K562 (cell line): Measurements from ENCODE around the gene CENPI. TPM values are rescaled to one million over a fixed set of nuclear protein-coding genes. Genes with fewer than 3 reads are reported as not detected.

ENCODE experiments used
- ATAC-seq: fragments of 200-7000 bp; cut with Tn5 transposase; 3 replicates; pipeline ENCODE4 v1.9.1; 2020; ENCODE audit warnings: moderate library complexity
- BruUV-seq: library from RNA; stranded (reverse); fragments of 400-500 nt; replicated peaks from 2 replicates; lab custom pipeline; 2021; lab: Mats Ljungman, UMichigan
- CTCF ChIA-PET: fragments of 300-600 bp; formaldehyde crosslinking; extraction: SDS; loops from one replicate; lab custom pipeline; 2021; ENCODE audit warnings: low intra/inter-chr PET ratio; lab: Yijun Ruan, JAX
- POLR2A ChIA-PET: fragments of 300-600, 350-650 bp; sonication (Branson Sonifier 250); formaldehyde crosslinking; extraction: SDS; loops from one replicate; lab custom pipeline; 2021; ENCODE audit warnings: antibody characterized with exemption, inconsistent platforms; lab: Yijun Ruan, JAX
- DNase-seq, 4 experiments: peaks; one replicate each; pipeline versions ENCODE4 v3.0.0 to v3.0.0-alpha.2; 2011 to 2018; ENCODE audit warnings: low spot score in 3 of 4, mixed read lengths in 3 of 4; ENCODE audit errors: extremely low read depth in 1 of 4
- FAIRE-seq: peaks from 2 replicates; lab custom pipeline; 2011; peaks lifted over from hg19 to GRCh38; lab: Jason Lieb, UNC
- H2AFZ ChIP-seq: 2 replicates; pipeline ENCODE4 v1.6.0; 2011; ENCODE audit warnings: low read depth, low read length, control low read depth, inconsistent platforms
- H3K27ac ChIP-seq: fragments of 200-600 bp; 3 replicates; pipeline ENCODE4 v1.8.0; 2011; ENCODE audit warnings: low read depth, mild to moderate bottlenecking, control low read depth, inconsistent platforms, low read length, moderate library complexity, mixed read lengths; ENCODE audit errors: extremely low read depth
- H3K27me3 ChIP-seq, 2 experiments: fragments of 300-600 bp in 1 of 2; 2 replicates in 1 of 2; 3 replicates in 1 of 2; pipeline versions ENCODE4 v1.6.0 to v1.8.0; 2011; ENCODE audit warnings: inconsistent platforms in 2 of 2, low read length in 2 of 2, mild to moderate bottlenecking in 1 of 2, mixed read lengths in 1 of 2, moderate library complexity in 1 of 2; ENCODE audit not compliant: control insufficient read depth in 2 of 2, insufficient read depth in 2 of 2
- H3K36me3 ChIP-seq: fragments of 300-600 bp; 3 replicates; pipeline ENCODE4 v1.8.0; 2011; ENCODE audit warnings: mild to moderate bottlenecking, low read length, inconsistent platforms; ENCODE audit not compliant: control insufficient read depth, insufficient read depth
- H3K4me1 ChIP-seq, 2 experiments: fragments of 200-600 bp in 1 of 2; replicated peaks in 1 of 2; 2 replicates in 1 of 2; 3 replicates in 1 of 2; pipeline versions ENCODE4 v1.5.1 to v1.8.0; 2011; ENCODE audit warnings: inconsistent platforms in 2 of 2, low read length in 2 of 2, mild to moderate bottlenecking in 1 of 2, mixed read lengths in 1 of 2, moderate library complexity in 1 of 2; ENCODE audit not compliant: control insufficient read depth in 2 of 2, insufficient read depth in 2 of 2
- H3K4me2 ChIP-seq: 2 replicates; pipeline ENCODE4 v1.6.1; 2011; ENCODE audit warnings: low read length, control low read depth, inconsistent platforms, mixed read lengths; ENCODE audit not compliant: insufficient read depth
- H3K4me3 ChIP-seq: fragments of 200-600 bp; sonication (generic), shearing (Covaris generic); 2 replicates; pipeline ENCODE4 v1.5.1; 2016; ENCODE audit warnings: control low read depth, inconsistent platforms
- H3K79me2 ChIP-seq: fragments of 200-600 bp; 3 replicates; pipeline ENCODE4 v1.8.0; 2011; ENCODE audit warnings: low read length, inconsistent platforms; ENCODE audit not compliant: control insufficient read depth, insufficient read depth
- H3K9ac ChIP-seq, 2 experiments: 2 replicates each; pipeline versions ENCODE4 v1.6.0 to v1.6.1; 2011; ENCODE audit warnings: low read depth in 2 of 2, low read length in 2 of 2, control low read depth in 1 of 2, inconsistent platforms in 1 of 2, mild to moderate bottlenecking in 1 of 2, mixed read lengths in 1 of 2; ENCODE audit not compliant: insufficient read depth in 1 of 2
- H3K9me1 ChIP-seq: one replicate; pipeline ENCODE4 v1.6.0; 2011; ENCODE audit warnings: inconsistent platforms, mild to moderate bottlenecking, low read length, moderate library complexity; ENCODE audit not compliant: control insufficient read depth, insufficient read depth
- H3K9me3 ChIP-seq: replicated peaks from 2 replicates; pipeline ENCODE4 v1.5.1; 2011; ENCODE audit warnings: low read depth, low read length, inconsistent platforms; ENCODE audit not compliant: control insufficient read depth, insufficient read depth
- H4K20me1 ChIP-seq: replicated peaks from 2 replicates; pipeline ENCODE4 v1.6.1; 2011; ENCODE audit warnings: low read length, inconsistent platforms, mixed read lengths; ENCODE audit not compliant: control insufficient read depth, insufficient read depth
- ARID3A ChIP-seq: IDR thresholded peaks from 2 replicates; pipeline ENCODE4 v1.6.1; 2012; ENCODE audit warnings: low read depth, low read length, improper control_type of control experiment, borderline replicate concordance
- CHD4 ChIP-seq: fragments of 200-600 bp; sonication (generic); IDR thresholded peaks from 3 replicates; pipeline ENCODE4 v1.6.1; 2012; ENCODE audit warnings: low read depth, mild to moderate bottlenecking, mixed read lengths, low read length, inconsistent platforms; ENCODE audit not compliant: insufficient read depth, insufficient replicate concordance, poor library complexity, severe bottlenecking
- CXXC5 ChIP-seq: fragments of 250-450 bp; sonication (Bioruptor Pico); IDR thresholded peaks from 2 replicates; pipeline ENCODE4 v1.8.0; 2022; ENCODE audit warnings: inconsistent platforms, mild to moderate bottlenecking, moderate library complexity
- DPF2 ChIP-seq: fragments of 450-650 bp; IDR thresholded peaks from 2 replicates; pipeline ENCODE4 v1.6.1; 2016
- FIP1L1 ChIP-seq: fragments of 200-400 bp; formaldehyde crosslinking; IDR thresholded peaks from 2 replicates; pipeline ENCODE4 v1.6.1; 2018; ENCODE audit warnings: mild to moderate bottlenecking, low read depth, low read length; ENCODE audit not compliant: poor library complexity, severe bottlenecking
- MEF2D ChIP-seq: conservative IDR thresholded peaks from 2 replicates; pipeline ENCODE4 v1.6.1; 2016; ENCODE audit warnings: low read depth, missing genetic modification characterization, missing compliant biosample characterization
- PHB2 ChIP-seq: fragments of 450-650 bp; IDR thresholded peaks from 2 replicates; pipeline ENCODE4 v1.6.1; 2017; ENCODE audit warnings: low read depth
- PHTF2 ChIP-seq: fragments of 250-450 bp; sonication (Bioruptor Pico); IDR thresholded peaks from 2 replicates; pipeline ENCODE4 v1.5.0; 2021; ENCODE audit warnings: mild to moderate bottlenecking
- RB1 ChIP-seq: fragments of 450-650 bp; IDR thresholded peaks from 2 replicates; pipeline ENCODE4 v1.6.1; 2017; ENCODE audit warnings: low read depth, mild to moderate bottlenecking
- RERE ChIP-seq: sonication (generic); formaldehyde crosslinking; IDR thresholded peaks from 2 replicates; pipeline ENCODE4 v1.8.0; 2023; ENCODE audit warnings: missing genetic modification reagents, mild to moderate bottlenecking, borderline replicate concordance
- RFX1 ChIP-seq: fragments of 450-650 bp; IDR thresholded peaks from 2 replicates; pipeline ENCODE4 v1.6.1; 2016; ENCODE audit warnings: mild to moderate bottlenecking, moderate library complexity
- SMAD1 ChIP-seq: fragments of 150-350 bp; IDR thresholded peaks from 2 replicates; pipeline ENCODE4 v1.6.1; 2014; ENCODE audit warnings: low read length, low read depth; ENCODE audit not compliant: partially characterized antibody
- TCF3 ChIP-seq: sonication (generic); formaldehyde crosslinking; IDR thresholded peaks from 2 replicates; pipeline ENCODE4 v1.4.0; 2020; ENCODE audit warnings: mild to moderate bottlenecking, missing genetic modification reagents
- YY1 ChIP-seq, 3 experiments: IDR thresholded peaks; 2 replicates each; pipeline ENCODE4 v1.6.1; 2011; ENCODE audit warnings: low read length in 2 of 3, mild to moderate bottlenecking in 2 of 3, moderate library complexity in 2 of 3, borderline replicate concordance in 1 of 3, control low read depth in 1 of 3, low read depth in 1 of 3; ENCODE audit not compliant: insufficient read depth in 3 of 3, insufficient replicate concordance in 2 of 3, control insufficient read depth in 1 of 3, insufficient read length in 1 of 3; ENCODE audit errors: extremely low read depth in 1 of 3
- ZFX ChIP-seq: sonication (generic); formaldehyde crosslinking; IDR thresholded peaks from 2 replicates; pipeline ENCODE4 v1.8.0; 2022; ENCODE audit warnings: mild to moderate bottlenecking, missing genetic modification reagents, moderate library complexity
- ZNF3 ChIP-seq: fragments of 250-450 bp; sonication (Bioruptor Pico); IDR thresholded peaks from 2 replicates; pipeline ENCODE4 v1.5.0; 2021; ENCODE audit warnings: mild to moderate bottlenecking, moderate library complexity
- ZNF77 ChIP-seq: fragments of 250-450 bp; sonication (Bioruptor Pico); IDR thresholded peaks from 2 replicates; pipeline ENCODE4 v1.5.0; 2020
- WGBS: fragments of 100-300 bp; shearing (Covaris generic); methylation state at CpG from one replicate; pipeline ENCODE4 v1.1.6; 2016; ENCODE audit warnings: low coverage, mixed read lengths; ENCODE audit not compliant: insufficient coverage; ENCODE audit errors: missing lambda C conversion rate; 5-methylcytosine and 5-hydroxymethylcytosine counted together
- in situ Hi-C: fragments of 300-500 bp; cut with MboI; formaldehyde crosslinking; loops from 4 replicates; pipeline ENCODE4 v1.15.0; 2018; ENCODE audit warnings: inconsistent platforms, mixed read lengths
- intact Hi-C: fragments of 100-400 bp; cut with micrococcal nuclease; formaldehyde crosslinking; loops from 2 replicates; pipeline ENCODE4 v1.14.2; 2022
- polyA plus RNA-seq, 8 experiments: library from polyadenylated mRNA; depleted of rRNA in 4 of 8; stranded (reverse) in 5 of 8; unstranded in 3 of 8; fragments of >200 nt; fragmentation: Nextera tagmentation in 2 of 8; fragmentation: Illumina TruSeq in 1 of 8; extraction: Ambion mirVana in 2 of 8; extraction: Trizol in 1 of 8; gene quantifications; 2 replicates each; pipeline versions ENCODE4 v1.2.1 to v1.2.3, GENCODE V29; 2011 to 2014; ENCODE audit warnings: inconsistent platforms in 1 of 8, missing spikeins in 1 of 8
- total RNA-seq, 7 experiments: library from RNA; depleted of rRNA in 6 of 7; stranded (reverse); fragments of >200 nt in 6 of 7; fragmentation: Illumina TruSeq in 2 of 7; extraction: Trizol in 2 of 7; gene quantifications; 2 replicates each; pipeline versions ENCODE4 v1.2.1 to v1.2.3, GENCODE V29; 2011 to 2021; ENCODE audit warnings: low replicate concordance in 1 of 7

CENPI gene
- total and polyA plus RNA-seq, 9 of the 15 experiments (the other 6 are each of a cell fraction or from before 2014, with no cell fraction given), result 6.6 to 23.5 (median 14.9) TPM

GRCh38 chrX:101071582-101071981 is 26.4 kb upstream of the CENPI start:
- no peak overlapping the region for H3K4me3 ChIP-seq
- POLR2A ChIA-PET, result no interaction called here
- H3K9me3 ChIP-seq, result no peaks in the 10 kb centered on the region
- peak in 3 of 4 experiments; percentile 15 to 32 (median 21) for DNase-seq
- H3K27ac ChIP-seq, result no peak overlapping the region
- no peaks in the 10 kb centered on the region for H3K36me3 ChIP-seq
- 0 out of 2 replicates have a peak overlapping the region, but pooled peaks have one; percentile 16 for H2AFZ ChIP-seq
- no peaks in the 10 kb centered on the region for H3K79me2 ChIP-seq
- CTCF ChIA-PET, result no interaction called here
- intact Hi-C loops, result no loop called here
- H3K27me3 ChIP-seq, result no peaks in the 10 kb centered on the region
- BruUV-seq, result no TSS peak
- H3K4me2 ChIP-seq, result no peak overlapping the region
- WGBS, result 0% methylated on average over 3 of the region's 3 CpGs
- in situ Hi-C loops, result no loop called here
- no peak overlapping the region for H3K9ac ChIP-seq
- H3K9me1 ChIP-seq, result no peaks in the 10 kb centered on the region
- H3K4me1 ChIP-seq, result no peaks in the 10 kb centered on the region; a peak in 1 of 5 replicates
- no peaks in the 10 kb centered on the region for H4K20me1 ChIP-seq
- ATAC-seq, result peak; percentile 76
- peak; percentile 57 for FAIRE-seq
- 0 out of 2 replicates have a peak, but pooled peaks have one; percentile 9 for TF ChIP-seq TCF3 (CRISPR knock-in tag)
- TF ChIP-seq PHTF2 (CRISPR knock-in tag), result no peak
- TF ChIP-seq FIP1L1, result no peak
- no peak for TF ChIP-seq RERE (CRISPR knock-in tag)
- TF ChIP-seq YY1 (IDR thresholded peaks at IDR 0.05; ENCODE audit: borderline replicate concordance in 1 of 3, control insufficient read depth in 1 of 3, extremely low read depth in 1 of 3, insufficient read depth in 3 of 3, insufficient read length in 1 of 3, insufficient replicate concordance in 2 of 3, low read depth in 1 of 3, low read length in 2 of 3), result no peak
- no peak for TF ChIP-seq ZFX (CRISPR knock-in tag)
- no peak for TF ChIP-seq MEF2D
- no peak for TF ChIP-seq CHD4
- TF ChIP-seq ZNF3, result no peak
- no peak for TF ChIP-seq PHB2
- no peak for TF ChIP-seq ZNF77 (CRISPR knock-in tag)
- TF ChIP-seq DPF2, result peak; percentile 54; the same call in 1 of the 2 replicates
- no peak for TF ChIP-seq ARID3A
- TF ChIP-seq SMAD1, result no peak
- TF ChIP-seq CXXC5 (CRISPR knock-in tag), result no peak
- no peak for TF ChIP-seq RFX1
- no peak for TF ChIP-seq RB1
